HCT116 (cell line): ENCODE data around the gene MYF5. TPM values are rescaled to one million over a fixed set of nuclear protein-coding genes. Genes with fewer than 3 reads are reported as not detected.

Source experiments
- ATAC-seq: fragments of 200-7000 bp; cut with Tn5 transposase; 2 replicates; pipeline ENCODE4 v1.9.1; 2020; ENCODE audit warnings: mild to moderate bottlenecking, moderate library complexity
- Bru-seq: library from RNA; stranded (reverse); fragments of 400-500 nt; gene quantifications from one replicate; lab custom pipeline; 2021; lab: Mats Ljungman, UMichigan
- BruChase-seq, 2 experiments: library from RNA; stranded (reverse); fragments of 400-500 nt; gene quantifications; one replicate each; lab custom pipeline; 2021; lab: Mats Ljungman, UMichigan
- BruUV-seq: library from RNA; stranded (reverse); fragments of 400-500 nt; replicated peaks from 2 replicates; lab custom pipeline; 2021; lab: Mats Ljungman, UMichigan
- CTCF ChIA-PET: fragments of 300-600 bp; sonication (Branson Sonifier 250); formaldehyde crosslinking; loops from one replicate; lab custom pipeline; 2021; ENCODE audit warnings: antibody characterized with exemption; lab: Charles Lee
- POLR2A ChIA-PET: fragments of 300-600, 350-600 bp; sonication (Branson Sonifier 250); formaldehyde crosslinking; loops from one replicate; lab custom pipeline; 2021; ENCODE audit warnings: antibody characterized with exemption; lab: Charles Lee
- RAD21 ChIA-PET, 2 experiments: fragments of 300-600 bp; sonication (Branson Sonifier 250); formaldehyde crosslinking; loops; one replicate each; lab custom pipeline; 2023; ENCODE audit warnings: low total read pairs in 2 of 2; ENCODE audit not compliant: uncharacterized antibody in 2 of 2, unreplicated experiment in 2 of 2, low non-redundant PET in 1 of 2; lab: Charles Lee
- DNase-seq: peaks from one replicate; pipeline ENCODE4 v3.0.0-alpha.2; 2010; ENCODE audit warnings: low read depth, low spot score
- H2AFZ ChIP-seq: fragments of 200-600 bp; shearing (Covaris generic), sonication (generic); 2 replicates; pipeline ENCODE4 v1.6.1; 2017; ENCODE audit warnings: low read depth, mixed run types, mixed read lengths, antibody characterized with exemption, low read length; ENCODE audit not compliant: poor library complexity, severe bottlenecking
- H3K27ac ChIP-seq: 2 replicates; pipeline ENCODE4 v1.5.1; 2012; ENCODE audit warnings: low read depth, low read length
- H3K27me3 ChIP-seq: fragments of 200-600 bp; sonication (generic); 2 replicates; pipeline ENCODE4 v1.6.1; 2016; ENCODE audit warnings: mixed run types, low read length, mixed read lengths; ENCODE audit not compliant: insufficient read depth
- H3K36me3 ChIP-seq, 2 experiments: fragments of 200-500 bp in 1 of 2; fragments of 200-600 bp in 1 of 2; sonication (Bioruptor generic) in 1 of 2; sonication (generic) in 1 of 2; 2 replicates each; pipeline versions ENCODE4 v1.5.1 to v1.6.1; 2014 to 2016; ENCODE audit warnings: low read length in 2 of 2, inconsistent platforms in 1 of 2, mixed read lengths in 1 of 2, mixed run types in 1 of 2; ENCODE audit not compliant: insufficient read depth in 2 of 2, control insufficient read depth in 1 of 2
- H3K4me1 ChIP-seq, 2 experiments: fragments of 200-600 bp in 1 of 2; sonication (generic) in 1 of 2; 2 replicates each; pipeline versions ENCODE4 v1.5.1 to v1.6.1; 2012 to 2017; ENCODE audit warnings: low read length in 2 of 2, inconsistent platforms in 1 of 2, mild to moderate bottlenecking in 1 of 2, mixed read lengths in 1 of 2, mixed run types in 1 of 2, moderate library complexity in 1 of 2; ENCODE audit not compliant: insufficient read depth in 2 of 2, control insufficient read depth in 1 of 2
- H3K4me2 ChIP-seq: fragments of 200-600 bp; sonication (generic); 2 replicates; pipeline ENCODE4 v1.6.1; 2017; ENCODE audit warnings: mixed run types, low read length, mixed read lengths
- H3K4me3 ChIP-seq, 2 experiments: fragments of 200-600 bp in 1 of 2; sonication (generic) in 1 of 2; replicated peaks in 1 of 2; 2 replicates each; pipeline ENCODE4 v1.5.1; 2011 to 2016; ENCODE audit warnings: low read length in 2 of 2, control low read depth in 1 of 2, low read depth in 1 of 2, mild to moderate bottlenecking in 1 of 2, mixed read lengths in 1 of 2, mixed run types in 1 of 2
- H3K79me2 ChIP-seq: fragments of 200-600 bp; sonication (generic); 2 replicates; pipeline ENCODE4 v1.6.1; 2017; ENCODE audit warnings: mild to moderate bottlenecking, mixed run types, low read length, moderate library complexity, mixed read lengths; ENCODE audit not compliant: insufficient read depth
- H3K9ac ChIP-seq: fragments of 200-600 bp; sonication (generic); 2 replicates; pipeline ENCODE4 v1.6.1; 2016; ENCODE audit warnings: low read length, mixed read lengths
- H3K9me2 ChIP-seq: fragments of 200-600 bp; sonication (generic), shearing (Covaris generic); 2 replicates; pipeline ENCODE4 v1.6.1; 2017; ENCODE audit warnings: mixed run types, mild to moderate bottlenecking, moderate library complexity; ENCODE audit not compliant: insufficient read depth
- H3K9me3 ChIP-seq, 2 experiments: fragments of 200-500 bp in 1 of 2; fragments of 200-600 bp in 1 of 2; sonication (Bioruptor generic) in 1 of 2; sonication (generic) in 1 of 2; 2 replicates each; pipeline ENCODE4 v1.6.1; 2014 to 2017; ENCODE audit warnings: low read length in 2 of 2, mixed read lengths in 2 of 2, inconsistent platforms in 1 of 2, low read depth in 1 of 2, mild to moderate bottlenecking in 1 of 2, mixed run types in 1 of 2, moderate library complexity in 1 of 2; ENCODE audit not compliant: control insufficient read depth in 1 of 2, insufficient read depth in 1 of 2
- H4K20me1 ChIP-seq: fragments of 200-600 bp; sonication (generic), shearing (Covaris generic); 2 replicates; pipeline ENCODE4 v1.6.1; 2017; ENCODE audit warnings: mixed run types, mild to moderate bottlenecking, moderate library complexity; ENCODE audit not compliant: insufficient read depth
- CBX3 ChIP-seq: IDR thresholded peaks from 2 replicates; pipeline ENCODE4 v1.6.1; 2012; ENCODE audit warnings: low read depth
- CEBPB ChIP-seq: IDR thresholded peaks from 2 replicates; pipeline ENCODE4 v1.6.1; 2012; ENCODE audit warnings: low read depth
- ELF1 ChIP-seq: IDR thresholded peaks from 2 replicates; pipeline ENCODE4 v1.6.1; 2012; ENCODE audit warnings: low read depth, borderline replicate concordance
- FOSL1 ChIP-seq: IDR thresholded peaks from 2 replicates; pipeline ENCODE4 v1.6.1; 2012; ENCODE audit warnings: low read depth
- MAX ChIP-seq: IDR thresholded peaks from 2 replicates; pipeline ENCODE4 v1.6.1; 2012
- REST ChIP-seq: IDR thresholded peaks from 2 replicates; pipeline ENCODE4 v1.6.1; 2012; ENCODE audit warnings: low read depth
- TCF7L2 ChIP-seq: IDR thresholded peaks from 2 replicates; pipeline ENCODE4 v1.7.0; 2011; ENCODE audit warnings: borderline replicate concordance, inconsistent platforms; ENCODE audit not compliant: insufficient read depth, insufficient read length; ENCODE audit errors: extremely low read depth
- YY1 ChIP-seq: IDR thresholded peaks from 2 replicates; pipeline ENCODE4 v1.6.1; 2011; ENCODE audit warnings: low read length, low read depth, moderate library complexity, mild to moderate bottlenecking; ENCODE audit not compliant: insufficient replicate concordance; ENCODE audit errors: extremely low read depth
- ZBTB33 ChIP-seq: IDR thresholded peaks from 2 replicates; pipeline ENCODE4 v1.6.1; 2011; ENCODE audit warnings: mild to moderate bottlenecking, low read length, moderate library complexity; ENCODE audit not compliant: insufficient replicate concordance; ENCODE audit errors: extremely low read depth
- ZNF274 ChIP-seq: fragments of 200-500 bp; sonication (Bioruptor generic); IDR thresholded peaks from 2 replicates; pipeline ENCODE4 v1.6.1; 2014; ENCODE audit warnings: mild to moderate bottlenecking, low read depth, low read length, inconsistent platforms
- intact Hi-C: fragments of 100-400 bp; cut with micrococcal nuclease; formaldehyde crosslinking; loops from 2 replicates; pipeline ENCODE4 v1.10.0; 2022
- long read RNA-seq: library from polyadenylated mRNA; unstranded; transcript quantifications from one replicate; pipeline ENCODE4 v2.0.0, GENCODE V29; 2021; ENCODE audit not compliant: unreplicated experiment
- polyA plus RNA-seq: library from polyadenylated mRNA; unstranded; fragments of >200 nt; gene quantifications from 2 replicates; pipeline ENCODE4 v1.2.1, GENCODE V29; 2012; ENCODE audit warnings: missing spikeins
- total RNA-seq: library from RNA; stranded (reverse); gene quantifications from one replicate; pipeline ENCODE4 v1.2.1, GENCODE V29; 2021; ENCODE audit not compliant: unreplicated experiment

The MYF5 gene
- total RNA-seq (not detected), Bru-seq, nascent RNA (not detected), BruChase-seq, experiment 1, labeled RNA remaining after a 6-hour chase (not detected), BruChase-seq, experiment 2, labeled RNA remaining after a 2-hour chase (not detected)
- polyA plus RNA-seq, result not detected in 2 replicates
- long read RNA-seq, result 0 reads

DNA sequence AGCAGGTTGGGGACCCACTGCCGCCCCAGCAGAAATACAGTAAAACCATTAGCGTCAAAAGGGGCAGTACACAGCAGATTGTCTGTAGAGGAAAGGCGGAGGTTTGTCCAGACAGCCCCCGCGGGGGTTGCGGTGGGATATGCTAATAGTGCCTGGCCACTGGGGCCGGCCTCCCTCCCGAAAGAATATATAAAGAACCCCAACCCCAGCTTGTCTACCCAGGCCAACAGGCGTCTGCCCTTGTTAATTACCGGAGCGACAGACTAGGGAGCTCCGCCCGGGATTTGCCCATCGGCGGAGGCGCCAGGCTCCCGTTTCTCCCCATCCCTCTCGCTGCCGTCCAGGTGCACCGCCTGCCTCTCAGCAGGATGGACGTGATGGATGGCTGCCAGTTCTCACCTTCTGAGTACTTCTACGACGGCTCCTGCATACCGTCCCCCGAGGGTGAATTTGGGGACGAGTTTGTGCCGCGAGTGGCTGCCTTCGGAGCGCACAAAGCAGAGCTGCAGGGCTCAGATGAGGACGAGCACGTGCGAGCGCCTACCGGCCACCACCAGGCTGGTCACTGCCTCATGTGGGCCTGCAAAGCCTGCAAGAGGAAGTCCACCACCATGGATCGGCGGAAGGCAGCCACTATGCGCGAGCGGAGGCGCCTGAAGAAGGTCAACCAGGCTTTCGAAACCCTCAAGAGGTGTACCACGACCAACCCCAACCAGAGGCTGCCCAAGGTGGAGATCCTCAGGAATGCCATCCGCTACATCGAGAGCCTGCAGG lies at the start of gene MYF5:
MYF5 (plus strand) TSS at position 217 of the 774 bp plus-strand sequence; CDS start at position 369, 152 bp downstream.
- DNase-seq, result no peak
- ChIA-PET CTCF (no interaction called here), POLR2A (no interaction called here), RAD21 (no interaction called here)
- H2AFZ ChIP-seq, result no peak within 1 kb of the TSS
- H3K27ac ChIP-seq, result no peak within 1 kb of the TSS
- H3K4me1 ChIP-seq, result no peaks in the 10 kb centered on the region
- ATAC-seq, result no peak
- H3K9me2 ChIP-seq, result no peaks in the 10 kb centered on the region
- intact Hi-C loops, result no loop called here
- H3K79me2 ChIP-seq, result no peaks in the 10 kb centered on the region
- H3K27me3 ChIP-seq, result peaks cover 34% of the 10 kb centered on the region
- no TSS peak for BruUV-seq
- no peaks in the 10 kb centered on the region for H4K20me1 ChIP-seq
- H3K4me2 ChIP-seq, result no peak within 1 kb of the TSS
- H3K9me3 ChIP-seq, result no peaks in the 10 kb centered on the region
- H3K9ac ChIP-seq, result no peak within 1 kb of the TSS
- no peak within 1 kb of the TSS for H3K4me3 ChIP-seq
- no peaks in the 10 kb centered on the region for H3K36me3 ChIP-seq
- no peak for TF ChIP-seq ZNF274
- TF ChIP-seq TCF7L2, result no peak
- no peak for TF ChIP-seq ELF1
- TF ChIP-seq YY1, result no peak

GRCh38 chr12:80670214-80670613 lies 46.5 kb upstream of the MYF5 start:
- H3K36me3 ChIP-seq, result no peaks in the 10 kb centered on the region
- intact Hi-C loops, result no loop called here
- H3K4me1 ChIP-seq, result no peaks in the 10 kb centered on the region
- no peaks in the 10 kb centered on the region for H3K9me2 ChIP-seq
- H3K4me3 ChIP-seq, result no peak overlapping the region
- no peaks in the 10 kb centered on the region for H3K9me3 ChIP-seq
- no TSS peak for BruUV-seq
- H3K27me3 ChIP-seq, result peaks cover 21% of the 10 kb centered on the region; the same call in 1 of the 2 replicates
- H3K4me2 ChIP-seq, result no peak overlapping the region
- H3K9ac ChIP-seq, result no peak overlapping the region
- DNase-seq, result no peak
- H4K20me1 ChIP-seq, result no peaks in the 10 kb centered on the region
- ChIA-PET CTCF (no interaction called here), RAD21 (no interaction called here), POLR2A (no interaction called here)
- H3K79me2 ChIP-seq, result no peaks in the 10 kb centered on the region
- no peak for ATAC-seq
- no peak overlapping the region for H3K27ac ChIP-seq
- H2AFZ ChIP-seq, result no peak overlapping the region
- TF ChIP-seq REST (no peak), CEBPB (no peak), FOSL1 (no peak), CBX3 (no peak), MAX (no peak), ZBTB33 (no peak), ZNF274 (no peak)
